Measurements from ENCODE around the gene FLYWCH1. TPM values are rescaled to one million over a fixed set of nuclear protein-coding genes. Genes with fewer than 3 reads are reported as not detected.

FLYWCH1 gene
- total RNA-seq, 1 experiment from 2014 or later, result 12.5 TPM

DNA sequence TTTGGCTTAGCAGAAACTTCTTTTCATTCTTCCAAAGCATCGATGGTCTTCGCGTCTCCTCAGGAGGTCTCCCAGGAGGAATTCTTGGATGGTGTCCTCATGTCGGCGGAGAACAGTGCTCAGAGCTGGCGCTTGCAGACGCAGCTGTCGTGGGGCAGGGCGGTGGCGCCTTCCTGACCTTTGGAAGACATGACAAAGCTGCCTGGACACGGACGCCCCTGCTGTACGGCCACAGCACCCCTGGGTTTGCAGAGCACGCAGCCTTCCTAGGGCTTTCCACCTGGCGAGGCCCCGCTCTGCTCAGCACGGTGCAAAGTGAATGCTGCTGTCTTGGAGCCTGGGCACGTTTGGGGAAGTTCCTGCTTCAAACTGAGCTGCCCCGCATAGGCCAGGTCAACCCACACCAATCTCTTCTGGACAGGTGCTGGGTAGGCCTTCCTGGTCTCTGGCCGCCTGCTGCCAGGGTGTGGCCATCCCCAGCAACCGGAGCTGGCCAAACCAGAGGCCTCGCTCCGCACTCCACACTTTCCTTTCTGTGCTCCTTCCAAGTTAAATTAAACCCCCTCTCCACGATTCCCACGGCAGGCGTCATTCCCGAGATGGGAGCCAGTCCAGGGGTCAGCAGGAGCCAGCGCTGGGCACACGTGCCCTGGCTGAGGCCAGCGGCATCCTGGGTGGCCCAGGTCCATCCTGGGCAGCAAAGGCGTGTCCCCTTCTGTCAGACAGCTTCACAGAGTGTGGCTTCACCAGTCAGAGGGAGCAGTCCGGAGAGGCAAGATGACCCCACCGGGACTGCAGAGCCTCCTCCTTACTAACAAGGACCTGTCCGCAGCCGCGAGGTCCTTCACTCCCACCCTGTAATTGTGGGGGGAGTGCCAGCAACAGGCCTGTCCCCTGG is 37.3 kb downstream of the FLYWCH1 start:
- no peak overlapping the region for H2BK120ac ChIP-seq (ENCODE audit: low read depth, low read length, poor library complexity, severe bottlenecking)
- H2BK15ac ChIP-seq (ENCODE audit: low read depth, low read length), result no peak overlapping the region
- peaks cover 0 to 12% (median 5%) of the 10 kb centered on the region in 3 experiments; a peak in 4 of 7 replicates for H3K36me3 Mint-ChIP-seq (ENCODE audit: insufficient read depth in 1 of 3, low read depth in 3 of 3)
- H3K18ac ChIP-seq (ENCODE audit: insufficient read length, low read depth, low read length), result no peak overlapping the region
- WGBS (ENCODE audit: extremely low coverage, insufficient read length, low lambda C conversion rate), result no CpG with 5 or more reads among the region's 36 CpGs
- no peak overlapping the region for H3K23ac ChIP-seq (ENCODE audit: insufficient read length, low read depth, low read length)
- DNase-seq, result no peak
- H3K14ac ChIP-seq (ENCODE audit: insufficient read depth, low read length), result no peak overlapping the region
- H2BK5ac ChIP-seq (ENCODE audit: insufficient read length, low read length), result no peak overlapping the region
- H3K4me1 Mint-ChIP-seq, result peaks cover 2% of the 10 kb centered on the region in 2 experiments
- no peaks in the 10 kb centered on the region; a peak in 1 of 5 replicates for H3K9me3 Mint-ChIP-seq
- no peak overlapping the region for H4K5ac ChIP-seq (ENCODE audit: insufficient read length, low read depth, low read length)
- no peak overlapping the region for H3K4ac ChIP-seq (ENCODE audit: low read depth, low read length)
- H2BK12ac ChIP-seq (ENCODE audit: insufficient read length, low read depth, low read length), result no peak overlapping the region
- peaks cover 2% of the 10 kb centered on the region; the same call in 1 of the 2 replicates for H3K27me3 Mint-ChIP-seq (ENCODE audit: low read depth)
- no peak overlapping the region for H2BK20ac ChIP-seq (ENCODE audit: low read depth, low read length, poor library complexity, severe bottlenecking)
- TF ChIP-seq CTCF (conservative IDR thresholded peaks at IDR 0.05), result no peak
- H3K56ac ChIP-seq (ENCODE audit: insufficient read length, low read depth, low read length), result no peak overlapping the region
- H3K27me3 ChIP-seq (ENCODE audit: insufficient read depth, low read length), result no peaks in the 10 kb centered on the region
- no peaks in the 10 kb centered on the region for H3K23me2 ChIP-seq (ENCODE audit: insufficient read length, low read depth, low read length, poor library complexity, severe bottlenecking)
- no peak overlapping the region for H3K4me2 ChIP-seq (ENCODE audit: insufficient read depth, insufficient read length, low read length)
- no peaks in the 10 kb centered on the region for H3K79me2 ChIP-seq (ENCODE audit: insufficient read depth, low read length)
- no peaks in the 10 kb centered on the region for H3K4me1 ChIP-seq (ENCODE audit: insufficient read depth, low read length)
- H3K9ac ChIP-seq (ENCODE audit: extremely low read depth, insufficient read length, low read length), result no peak overlapping the region
- no peaks in the 10 kb centered on the region for H4K20me1 ChIP-seq (ENCODE audit: control insufficient read depth, insufficient read depth, insufficient read length)
- no peak overlapping the region for H2AK5ac ChIP-seq (ENCODE audit: insufficient read length, low read length)
- H3K9me3 ChIP-seq (ENCODE audit: control insufficient read depth, low read depth, low read length), result no peaks in the 10 kb centered on the region
- peak overlapping the region in 1 of 3 experiments; percentile 20; a peak in 1 of 7 replicates for H3K27ac Mint-ChIP-seq
- H3T11ph ChIP-seq (ENCODE audit: low read length), result no peak overlapping the region
- no peak overlapping the region for H3K4me3 Mint-ChIP-seq
- no peaks in the 10 kb centered on the region for H3K79me1 ChIP-seq (ENCODE audit: insufficient read depth, low read depth, low read length, poor library complexity, severe bottlenecking)
- no peak overlapping the region for H4K8ac ChIP-seq (replicated peaks; ENCODE audit: insufficient read length, low read depth, low read length)
- no peak overlapping the region for H3K27ac ChIP-seq (ENCODE audit: insufficient read length, low read depth, low read length)
- H4K91ac ChIP-seq (ENCODE audit: insufficient read length, low read depth, low read length), result no peak overlapping the region
- H2AFZ ChIP-seq (ENCODE audit: low read length), result no peak overlapping the region

Measured in H9 (cell line).